WTC11 (cell line): ENCODE measurements around the gene OTUD1.

Source experiments
- ATF1 ChIP-seq: sonication (generic); formaldehyde crosslinking; IDR thresholded peaks from 2 replicates; pipeline ENCODE4 v1.8.1; 2023; ENCODE audit warnings: mild to moderate bottlenecking, moderate library complexity, missing genetic modification reagents
- ETV6 ChIP-seq: sonication (generic); formaldehyde crosslinking; IDR thresholded peaks from 2 replicates; pipeline ENCODE4 v1.8.1; 2022; ENCODE audit warnings: mild to moderate bottlenecking, missing genetic modification reagents
- JUN ChIP-seq: sonication (generic); formaldehyde crosslinking; IDR thresholded peaks from 2 replicates; pipeline ENCODE4 v1.8.0; 2023; ENCODE audit warnings: mild to moderate bottlenecking, missing genetic modification reagents
- KAT7 ChIP-seq: sonication (generic); formaldehyde crosslinking; IDR thresholded peaks from 2 replicates; pipeline ENCODE4 v1.8.1; 2023; ENCODE audit warnings: missing genetic modification reagents, mild to moderate bottlenecking, borderline replicate concordance
- MXD4 ChIP-seq: fragments of 250-450 bp; sonication (Bioruptor Pico); IDR thresholded peaks from 2 replicates; pipeline ENCODE4 v1.8.0; 2021; ENCODE audit warnings: mild to moderate bottlenecking, moderate library complexity, borderline replicate concordance
- NR1H2 ChIP-seq: sonication (generic); formaldehyde crosslinking; IDR thresholded peaks from 2 replicates; pipeline ENCODE4 v1.9.0; 2021; ENCODE audit warnings: mild to moderate bottlenecking, moderate library complexity, missing genetic modification reagents
- SP1 ChIP-seq: sonication (generic); formaldehyde crosslinking; conservative IDR thresholded peaks from 2 replicates; pipeline ENCODE4 v1.8.1; 2022; ENCODE audit warnings: missing genetic modification reagents
- ZNF138 ChIP-seq: sonication (generic); formaldehyde crosslinking; conservative IDR thresholded peaks from 2 replicates; pipeline ENCODE4 v1.8.1; 2022; ENCODE audit warnings: mild to moderate bottlenecking, moderate library complexity, missing genetic modification reagents
- TF ChIP-seq, protein P1 (sequence below): fragments of 200-600 bp; IDR thresholded peaks from 2 replicates; pipeline ENCODE4 v1.8.0; 2022; ENCODE audit warnings: antibody characterized with exemption
- TF ChIP-seq, protein P2 (sequence below): fragments of 250-450 bp; sonication (Bioruptor Pico); IDR thresholded peaks from 2 replicates; pipeline ENCODE4 v1.8.0; 2021; ENCODE audit warnings: mild to moderate bottlenecking
- TF ChIP-seq, protein P3 (sequence below): sonication (generic); formaldehyde crosslinking; IDR thresholded peaks from 2 replicates; pipeline ENCODE4 v1.8.0; 2022; ENCODE audit warnings: mild to moderate bottlenecking, missing genetic modification reagents
- TF ChIP-seq, protein P4 (sequence below): sonication (generic); formaldehyde crosslinking; IDR thresholded peaks from 2 replicates; pipeline ENCODE4 v1.8.1; 2022; ENCODE audit warnings: mild to moderate bottlenecking, moderate library complexity, missing genetic modification reagents
- TF ChIP-seq, protein P5 (sequence below): sonication (generic); formaldehyde crosslinking; IDR thresholded peaks from 2 replicates; pipeline ENCODE4 v1.8.1; 2022; ENCODE audit warnings: low read depth, missing genetic modification reagents, borderline replicate concordance
- TF ChIP-seq, protein P6 (sequence below): sonication (generic); formaldehyde crosslinking; IDR thresholded peaks from 2 replicates; pipeline ENCODE4 v1.8.1; 2023; ENCODE audit warnings: mild to moderate bottlenecking, missing genetic modification reagents

DNA sequence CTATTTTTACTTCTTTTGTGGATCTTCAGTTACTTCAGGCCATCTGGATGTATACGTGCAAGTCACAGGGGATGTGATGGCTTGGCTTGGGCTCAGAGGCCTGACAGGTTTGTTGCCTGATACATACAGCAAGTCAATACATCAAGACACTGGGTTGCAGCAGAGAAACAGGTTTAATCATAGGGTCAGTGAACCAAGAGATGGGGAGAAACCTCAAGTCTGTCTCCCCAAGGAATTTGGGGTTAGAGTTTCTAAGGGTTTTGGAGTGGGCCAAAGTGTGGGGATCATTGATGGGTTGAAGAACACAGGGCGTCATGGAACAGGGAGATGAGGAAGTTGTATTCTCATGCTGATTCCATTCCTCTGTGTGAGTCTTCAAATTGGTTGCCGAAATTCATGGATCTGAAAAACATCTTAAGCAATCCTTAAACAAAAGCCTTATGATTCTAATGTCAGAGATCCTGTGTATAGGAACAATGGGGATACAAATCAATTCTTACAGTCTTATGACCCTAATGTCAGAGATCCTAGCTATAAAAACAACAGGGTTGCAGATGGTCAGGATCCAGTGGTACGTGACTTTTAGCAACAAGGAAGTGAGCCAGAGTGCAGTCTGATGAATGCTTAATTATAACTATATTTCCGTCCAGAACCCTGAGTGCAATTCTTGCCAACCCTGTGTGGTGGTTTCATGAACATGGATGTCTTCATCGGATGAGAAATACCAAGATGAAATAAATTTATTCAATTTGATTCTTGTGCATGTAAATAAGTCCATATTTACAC is 18.9 kb downstream of the OTUD1 start:
- TF ChIP-seq ZNF138 (CRISPR knock-in tag): no peak
- TF ChIP-seq, protein P1, sequence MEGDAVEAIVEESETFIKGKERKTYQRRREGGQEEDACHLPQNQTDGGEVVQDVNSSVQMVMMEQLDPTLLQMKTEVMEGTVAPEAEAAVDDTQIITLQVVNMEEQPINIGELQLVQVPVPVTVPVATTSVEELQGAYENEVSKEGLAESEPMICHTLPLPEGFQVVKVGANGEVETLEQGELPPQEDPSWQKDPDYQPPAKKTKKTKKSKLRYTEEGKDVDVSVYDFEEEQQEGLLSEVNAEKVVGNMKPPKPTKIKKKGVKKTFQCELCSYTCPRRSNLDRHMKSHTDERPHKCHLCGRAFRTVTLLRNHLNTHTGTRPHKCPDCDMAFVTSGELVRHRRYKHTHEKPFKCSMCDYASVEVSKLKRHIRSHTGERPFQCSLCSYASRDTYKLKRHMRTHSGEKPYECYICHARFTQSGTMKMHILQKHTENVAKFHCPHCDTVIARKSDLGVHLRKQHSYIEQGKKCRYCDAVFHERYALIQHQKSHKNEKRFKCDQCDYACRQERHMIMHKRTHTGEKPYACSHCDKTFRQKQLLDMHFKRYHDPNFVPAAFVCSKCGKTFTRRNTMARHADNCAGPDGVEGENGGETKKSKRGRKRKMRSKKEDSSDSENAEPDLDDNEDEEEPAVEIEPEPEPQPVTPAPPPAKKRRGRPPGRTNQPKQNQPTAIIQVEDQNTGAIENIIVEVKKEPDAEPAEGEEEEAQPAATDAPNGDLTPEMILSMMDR: no peak
- no peak for TF ChIP-seq MXD4 (CRISPR knock-in tag)
- no peak for TF ChIP-seq SP1 (CRISPR knock-in tag)
- TF ChIP-seq, protein P2, sequence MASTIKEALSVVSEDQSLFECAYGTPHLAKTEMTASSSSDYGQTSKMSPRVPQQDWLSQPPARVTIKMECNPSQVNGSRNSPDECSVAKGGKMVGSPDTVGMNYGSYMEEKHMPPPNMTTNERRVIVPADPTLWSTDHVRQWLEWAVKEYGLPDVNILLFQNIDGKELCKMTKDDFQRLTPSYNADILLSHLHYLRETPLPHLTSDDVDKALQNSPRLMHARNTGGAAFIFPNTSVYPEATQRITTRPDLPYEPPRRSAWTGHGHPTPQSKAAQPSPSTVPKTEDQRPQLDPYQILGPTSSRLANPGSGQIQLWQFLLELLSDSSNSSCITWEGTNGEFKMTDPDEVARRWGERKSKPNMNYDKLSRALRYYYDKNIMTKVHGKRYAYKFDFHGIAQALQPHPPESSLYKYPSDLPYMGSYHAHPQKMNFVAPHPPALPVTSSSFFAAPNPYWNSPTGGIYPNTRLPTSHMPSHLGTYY (CRISPR knock-in tag): no peak
- no peak for TF ChIP-seq NR1H2 (CRISPR knock-in tag)
- TF ChIP-seq KAT7 (CRISPR knock-in tag): no peak
- TF ChIP-seq JUN: no peak
- TF ChIP-seq, protein P3, sequence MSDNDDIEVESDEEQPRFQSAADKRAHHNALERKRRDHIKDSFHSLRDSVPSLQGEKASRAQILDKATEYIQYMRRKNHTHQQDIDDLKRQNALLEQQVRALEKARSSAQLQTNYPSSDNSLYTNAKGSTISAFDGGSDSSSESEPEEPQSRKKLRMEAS (CRISPR knock-in tag): no peak
- TF ChIP-seq ETV6: no peak
- TF ChIP-seq, protein P4, sequence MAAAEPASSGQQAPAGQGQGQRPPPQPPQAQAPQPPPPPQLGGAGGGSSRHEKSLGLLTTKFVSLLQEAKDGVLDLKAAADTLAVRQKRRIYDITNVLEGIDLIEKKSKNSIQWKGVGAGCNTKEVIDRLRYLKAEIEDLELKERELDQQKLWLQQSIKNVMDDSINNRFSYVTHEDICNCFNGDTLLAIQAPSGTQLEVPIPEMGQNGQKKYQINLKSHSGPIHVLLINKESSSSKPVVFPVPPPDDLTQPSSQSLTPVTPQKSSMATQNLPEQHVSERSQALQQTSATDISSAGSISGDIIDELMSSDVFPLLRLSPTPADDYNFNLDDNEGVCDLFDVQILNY (CRISPR knock-in tag): no peak
- TF ChIP-seq, protein P5, sequence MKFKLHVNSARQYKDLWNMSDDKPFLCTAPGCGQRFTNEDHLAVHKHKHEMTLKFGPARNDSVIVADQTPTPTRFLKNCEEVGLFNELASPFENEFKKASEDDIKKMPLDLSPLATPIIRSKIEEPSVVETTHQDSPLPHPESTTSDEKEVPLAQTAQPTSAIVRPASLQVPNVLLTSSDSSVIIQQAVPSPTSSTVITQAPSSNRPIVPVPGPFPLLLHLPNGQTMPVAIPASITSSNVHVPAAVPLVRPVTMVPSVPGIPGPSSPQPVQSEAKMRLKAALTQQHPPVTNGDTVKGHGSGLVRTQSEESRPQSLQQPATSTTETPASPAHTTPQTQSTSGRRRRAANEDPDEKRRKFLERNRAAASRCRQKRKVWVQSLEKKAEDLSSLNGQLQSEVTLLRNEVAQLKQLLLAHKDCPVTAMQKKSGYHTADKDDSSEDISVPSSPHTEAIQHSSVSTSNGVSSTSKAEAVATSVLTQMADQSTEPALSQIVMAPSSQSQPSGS (CRISPR knock-in tag): no peak
- TF ChIP-seq, protein P6, sequence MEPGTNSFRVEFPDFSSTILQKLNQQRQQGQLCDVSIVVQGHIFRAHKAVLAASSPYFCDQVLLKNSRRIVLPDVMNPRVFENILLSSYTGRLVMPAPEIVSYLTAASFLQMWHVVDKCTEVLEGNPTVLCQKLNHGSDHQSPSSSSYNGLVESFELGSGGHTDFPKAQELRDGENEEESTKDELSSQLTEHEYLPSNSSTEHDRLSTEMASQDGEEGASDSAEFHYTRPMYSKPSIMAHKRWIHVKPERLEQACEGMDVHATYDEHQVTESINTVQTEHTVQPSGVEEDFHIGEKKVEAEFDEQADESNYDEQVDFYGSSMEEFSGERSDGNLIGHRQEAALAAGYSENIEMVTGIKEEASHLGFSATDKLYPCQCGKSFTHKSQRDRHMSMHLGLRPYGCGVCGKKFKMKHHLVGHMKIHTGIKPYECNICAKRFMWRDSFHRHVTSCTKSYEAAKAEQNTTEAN (CRISPR knock-in tag): no peak
- no peak for TF ChIP-seq ATF1
